Panc1 (cell line): Measurements from ENCODE around the gene MEAK7.

ENCODE experiments used
- CTCF ChIP-seq: fragments of 450-650 bp; IDR thresholded peaks from 2 replicates; pipeline ENCODE4 v1.5.1; 2017; ENCODE audit warnings: mild to moderate bottlenecking
- POLR2AphosphoS5 ChIP-seq: IDR thresholded peaks from 2 replicates; pipeline ENCODE4 v1.6.1; 2012; ENCODE audit warnings: mild to moderate bottlenecking, low read depth, low read length, moderate library complexity
- SIN3A ChIP-seq: IDR thresholded peaks from 2 replicates; pipeline ENCODE4 v1.6.1; 2012; ENCODE audit warnings: low read depth, mild to moderate bottlenecking, low read length, moderate library complexity, borderline replicate concordance; ENCODE audit not compliant: insufficient read depth
- TCF7L2 ChIP-seq: IDR thresholded peaks from 2 replicates; pipeline ENCODE4 v1.6.1; 2011; ENCODE audit warnings: mild to moderate bottlenecking, low read depth, low read length, inconsistent platforms
- TF ChIP-seq, protein P1 (sequence below), 2 experiments: IDR thresholded peaks; 2 replicates each; pipeline ENCODE4 v1.6.1; 2011 to 2012; ENCODE audit warnings: low read depth in 2 of 2, control low read depth in 1 of 2, low read length in 1 of 2, mild to moderate bottlenecking in 1 of 2, moderate library complexity in 1 of 2; ENCODE audit not compliant: insufficient read depth in 1 of 2

DNA sequence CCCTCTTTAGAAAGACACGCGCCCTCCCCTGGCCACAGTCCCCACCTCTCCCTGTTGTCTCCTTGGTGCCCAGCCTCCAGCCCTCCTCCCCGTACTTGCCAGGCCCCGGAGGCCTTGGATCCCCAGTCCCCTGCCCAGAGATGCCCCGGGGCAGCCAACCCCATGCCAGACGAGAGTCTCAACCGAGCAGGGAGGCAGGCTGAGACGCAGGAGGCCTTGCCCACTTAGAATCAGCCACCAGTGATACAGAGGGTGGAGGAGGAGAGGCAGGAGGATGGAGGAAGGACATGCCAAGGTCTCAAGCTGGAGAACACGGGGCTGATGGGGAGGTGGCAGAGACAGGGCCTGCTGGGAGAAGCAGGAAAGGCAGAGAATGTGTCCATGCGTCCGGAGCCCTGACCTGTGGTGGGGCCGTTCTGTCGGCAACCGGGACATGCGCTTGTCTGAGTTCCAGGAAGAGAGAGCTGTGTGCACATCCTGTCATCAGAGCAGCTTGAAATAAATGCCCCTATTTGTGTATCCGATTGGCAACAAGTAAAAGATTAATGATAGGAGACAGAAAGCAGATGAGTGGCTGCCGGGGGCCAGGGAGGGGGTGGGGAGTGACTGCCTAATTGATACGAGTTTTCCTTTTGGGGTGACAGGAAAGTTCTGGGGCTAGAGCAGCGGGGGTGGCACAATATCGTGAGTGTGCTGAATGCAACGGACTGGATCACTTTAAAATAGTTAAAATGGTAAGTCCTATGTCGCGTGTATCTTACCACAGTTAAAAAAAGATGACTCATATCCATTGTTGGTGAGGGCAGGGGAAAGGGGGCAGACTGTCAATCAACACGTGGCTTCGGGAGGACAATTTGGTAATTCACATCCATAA is 44.7 kb upstream of the MEAK7 start:
- TF ChIP-seq CTCF (no peak), POLR2AphosphoS5 (no peak), TCF7L2 (no peak), SIN3A (no peak)
- TF ChIP-seq, protein P1, sequence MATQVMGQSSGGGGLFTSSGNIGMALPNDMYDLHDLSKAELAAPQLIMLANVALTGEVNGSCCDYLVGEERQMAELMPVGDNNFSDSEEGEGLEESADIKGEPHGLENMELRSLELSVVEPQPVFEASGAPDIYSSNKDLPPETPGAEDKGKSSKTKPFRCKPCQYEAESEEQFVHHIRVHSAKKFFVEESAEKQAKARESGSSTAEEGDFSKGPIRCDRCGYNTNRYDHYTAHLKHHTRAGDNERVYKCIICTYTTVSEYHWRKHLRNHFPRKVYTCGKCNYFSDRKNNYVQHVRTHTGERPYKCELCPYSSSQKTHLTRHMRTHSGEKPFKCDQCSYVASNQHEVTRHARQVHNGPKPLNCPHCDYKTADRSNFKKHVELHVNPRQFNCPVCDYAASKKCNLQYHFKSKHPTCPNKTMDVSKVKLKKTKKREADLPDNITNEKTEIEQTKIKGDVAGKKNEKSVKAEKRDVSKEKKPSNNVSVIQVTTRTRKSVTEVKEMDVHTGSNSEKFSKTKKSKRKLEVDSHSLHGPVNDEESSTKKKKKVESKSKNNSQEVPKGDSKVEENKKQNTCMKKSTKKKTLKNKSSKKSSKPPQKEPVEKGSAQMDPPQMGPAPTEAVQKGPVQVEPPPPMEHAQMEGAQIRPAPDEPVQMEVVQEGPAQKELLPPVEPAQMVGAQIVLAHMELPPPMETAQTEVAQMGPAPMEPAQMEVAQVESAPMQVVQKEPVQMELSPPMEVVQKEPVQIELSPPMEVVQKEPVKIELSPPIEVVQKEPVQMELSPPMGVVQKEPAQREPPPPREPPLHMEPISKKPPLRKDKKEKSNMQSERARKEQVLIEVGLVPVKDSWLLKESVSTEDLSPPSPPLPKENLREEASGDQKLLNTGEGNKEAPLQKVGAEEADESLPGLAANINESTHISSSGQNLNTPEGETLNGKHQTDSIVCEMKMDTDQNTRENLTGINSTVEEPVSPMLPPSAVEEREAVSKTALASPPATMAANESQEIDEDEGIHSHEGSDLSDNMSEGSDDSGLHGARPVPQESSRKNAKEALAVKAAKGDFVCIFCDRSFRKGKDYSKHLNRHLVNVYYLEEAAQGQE (IDR thresholded peaks at IDR 0.05; ENCODE audit: insufficient read depth in 1 of 2, low read depth in 2 of 2, low read length in 1 of 2) = no peak
